Hepatocyte (in vitro differentiated cells): ENCODE measurements around the gene MFSD8. TPM values are rescaled to one million over a fixed set of nuclear protein-coding genes. Genes with fewer than 3 reads are reported as not detected.

Experiments
- DNase-seq: peaks from one replicate; pipeline ENCODE4 v3.0.0-alpha.2; 2016; ENCODE audit warnings: low spot score
- H2AFZ ChIP-seq: fragments of 200-600 bp; sonication (generic); 2 replicates; pipeline ENCODE4 v1.6.0; 2016; ENCODE audit warnings: antibody characterized with exemption, mild to moderate bottlenecking
- H3K27ac ChIP-seq: fragments of 200-600 bp; sonication (generic); 2 replicates; pipeline ENCODE4 v1.5.1; 2016; ENCODE audit warnings: mild to moderate bottlenecking
- H3K27me3 ChIP-seq: fragments of 200-600 bp; sonication (generic); 2 replicates; pipeline ENCODE4 v1.6.1; 2016
- H3K36me3 ChIP-seq: fragments of 200-600 bp; sonication (generic); replicated peaks from 2 replicates; pipeline ENCODE4 v1.5.1; 2016; ENCODE audit warnings: low read depth; ENCODE audit not compliant: insufficient read depth
- H3K4me1 ChIP-seq: fragments of 200-600 bp; sonication (generic); 2 replicates; pipeline ENCODE4 v1.5.1; 2016; ENCODE audit warnings: mild to moderate bottlenecking, moderate library complexity; ENCODE audit not compliant: insufficient read depth
- H3K4me2 ChIP-seq: fragments of 200-600 bp; sonication (generic); 2 replicates; pipeline ENCODE4 v1.6.0; 2016
- H3K4me3 ChIP-seq: fragments of 200-600 bp; sonication (generic); 2 replicates; pipeline ENCODE4 v1.5.1; 2016; ENCODE audit warnings: mild to moderate bottlenecking
- H3K79me2 ChIP-seq: fragments of 200-600 bp; sonication (generic); 2 replicates; pipeline ENCODE4 v1.6.0; 2017; ENCODE audit warnings: mild to moderate bottlenecking
- H3K9me2 ChIP-seq: fragments of 200-600 bp; sonication (generic); replicated peaks from 2 replicates; pipeline ENCODE4 v1.6.0; 2017; ENCODE audit warnings: mild to moderate bottlenecking; ENCODE audit not compliant: insufficient read depth
- H3K9me3 ChIP-seq: fragments of 200-600 bp; sonication (generic); 2 replicates; pipeline ENCODE4 v1.5.1; 2016; ENCODE audit warnings: low read depth, mild to moderate bottlenecking
- H4K20me1 ChIP-seq: fragments of 200-600 bp; sonication (generic); 2 replicates; pipeline ENCODE4 v1.6.0; 2016; ENCODE audit warnings: mild to moderate bottlenecking; ENCODE audit not compliant: insufficient read depth, poor library complexity, severe bottlenecking
- CTCF ChIP-seq: fragments of 200-600 bp; sonication (generic); IDR thresholded peaks from 2 replicates; pipeline ENCODE4 v1.5.1; 2016; ENCODE audit warnings: antibody characterized with exemption, mild to moderate bottlenecking; ENCODE audit not compliant: poor library complexity
- EZH2 ChIP-seq: fragments of 200-600 bp; sonication (generic); IDR thresholded peaks from 2 replicates; pipeline ENCODE4 v1.6.1; 2016; ENCODE audit warnings: antibody characterized with exemption, mild to moderate bottlenecking, borderline replicate concordance
- EZH2phosphoT487 ChIP-seq: fragments of 200-600 bp; sonication (generic); IDR thresholded peaks from one replicate; pipeline ENCODE4 v1.6.1; 2018; ENCODE audit warnings: antibody characterized with exemption, mild to moderate bottlenecking, low read depth, moderate library complexity; ENCODE audit not compliant: unreplicated experiment, severe bottlenecking
- WGBS: methylation state at CpG from one replicate; pipeline ENCODE4 v1.1.6; 2016; ENCODE audit warnings: low lambda C conversion rate; ENCODE audit errors: missing lambda C conversion rate; 5-methylcytosine and 5-hydroxymethylcytosine counted together
- polyA plus RNA-seq: library from polyadenylated mRNA; unstranded; fragments of >200 nt; fragmentation: Nextera tagmentation; extraction: Ambion mirVana; gene quantifications from 2 replicates; pipeline ENCODE4 v1.2.1, GENCODE V29; 2016
- total RNA-seq: library from RNA; depleted of rRNA; stranded (reverse); fragments of >200 nt; gene quantifications from 2 replicates; pipeline ENCODE4 v1.2.3, GENCODE V29; 2014

The MFSD8 gene
- total and polyA plus RNA-seq, 2 experiments from 2014 or later: 17.0 to 30.1 TPM

- Histone ChIP-seq H2AFZ (no peak overlapping the region), H3K4me1 (no peaks in the 10 kb centered on the region), H3K4me3 (no peak overlapping the region), H3K27me3 (no peaks in the 10 kb centered on the region), H3K36me3 (no peaks in the 10 kb centered on the region), H3K9me3 (no peaks in the 10 kb centered on the region), H3K9me2 (no peaks in the 10 kb centered on the region), H3K27ac (no peak overlapping the region), H4K20me1 (no peaks in the 10 kb centered on the region), H3K4me2 (no peak overlapping the region), H3K79me2 (no peaks in the 10 kb centered on the region)
- WGBS: 98% methylated on average over 6 of the region's 6 CpGs
- no peak for DNase-seq
- TF ChIP-seq EZH2 (no peak), CTCF (no peak), EZH2phosphoT487 (no peak)
These were observed 23.7 kb upstream of the MFSD8 start for GRCh38 chr4:127988638-127989037.

- no peak for DNase-seq
- no peak overlapping the region for H3K4me2 ChIP-seq
- H3K4me3 ChIP-seq: no peak overlapping the region
- no peaks in the 10 kb centered on the region for H3K79me2 ChIP-seq
- H4K20me1 ChIP-seq: no peaks in the 10 kb centered on the region
- 100% methylated on average over 1 of the region's 1 CpG for WGBS
- no peaks in the 10 kb centered on the region for H3K9me2 ChIP-seq
- TF ChIP-seq EZH2 (no peak), CTCF (no peak), EZH2phosphoT487 (no peak)
- H3K27me3 ChIP-seq: no peaks in the 10 kb centered on the region
- no peak overlapping the region for H3K27ac ChIP-seq
- H3K9me3 ChIP-seq: no peaks in the 10 kb centered on the region
- H3K4me1 ChIP-seq: no peaks in the 10 kb centered on the region
- no peaks in the 10 kb centered on the region for H3K36me3 ChIP-seq
- no peak overlapping the region for H2AFZ ChIP-seq
These were observed 21.0 kb upstream of the MFSD8 start for GRCh38 chr4:127985989-127986388.

- Histone ChIP-seq H3K9me2 (no peaks in the 10 kb centered on the region), H3K36me3 (no peaks in the 10 kb centered on the region), H3K27ac (no peak overlapping the region), H3K4me2 (no peak overlapping the region), H3K4me1 (no peaks in the 10 kb centered on the region), H3K4me3 (no peak overlapping the region), H3K79me2 (peaks cover 3% of the 10 kb centered on the region), H4K20me1 (no peaks in the 10 kb centered on the region), H3K9me3 (no peaks in the 10 kb centered on the region), H3K27me3 (no peaks in the 10 kb centered on the region), H2AFZ (no peak overlapping the region)
- no peak for DNase-seq
- 92% methylated on average over 2 of the region's 2 CpGs for WGBS
- no peak for TF ChIP-seq EZH2
- no peak for TF ChIP-seq EZH2phosphoT487
- TF ChIP-seq CTCF: no peak
These were observed 17.5 kb upstream of the MFSD8 start for GRCh38 chr4:127982445-127982844.

- Histone ChIP-seq H3K4me3 (no peak overlapping the region), H3K36me3 (no peaks in the 10 kb centered on the region), H3K9me3 (no peaks in the 10 kb centered on the region), H3K79me2 (peaks cover 25% of the 10 kb centered on the region), H2AFZ (no peak overlapping the region), H3K27ac (no peak overlapping the region), H4K20me1 (no peaks in the 10 kb centered on the region), H3K27me3 (no peaks in the 10 kb centered on the region), H3K4me2 (no peak overlapping the region), H3K4me1 (no peaks in the 10 kb centered on the region), H3K9me2 (no peaks in the 10 kb centered on the region)
- TF ChIP-seq EZH2phosphoT487 (no peak), CTCF (no peak), EZH2 (no peak)
- no peak for DNase-seq
- WGBS: 97% methylated on average over 2 of the region's 2 CpGs
These were observed 14.0 kb upstream of the MFSD8 start for GRCh38 chr4:127978930-127979329.
